ENCODE results near the gene FXR2. TPM values are rescaled to one million over a fixed set of nuclear protein-coding genes. Genes with fewer than 3 reads are reported as not detected.
A peak's percentile ranks its signal among the peaks of the same experiment; 100 is the strongest.

Gene FXR2
- 19.3 TPM for total RNA-seq

DNA sequence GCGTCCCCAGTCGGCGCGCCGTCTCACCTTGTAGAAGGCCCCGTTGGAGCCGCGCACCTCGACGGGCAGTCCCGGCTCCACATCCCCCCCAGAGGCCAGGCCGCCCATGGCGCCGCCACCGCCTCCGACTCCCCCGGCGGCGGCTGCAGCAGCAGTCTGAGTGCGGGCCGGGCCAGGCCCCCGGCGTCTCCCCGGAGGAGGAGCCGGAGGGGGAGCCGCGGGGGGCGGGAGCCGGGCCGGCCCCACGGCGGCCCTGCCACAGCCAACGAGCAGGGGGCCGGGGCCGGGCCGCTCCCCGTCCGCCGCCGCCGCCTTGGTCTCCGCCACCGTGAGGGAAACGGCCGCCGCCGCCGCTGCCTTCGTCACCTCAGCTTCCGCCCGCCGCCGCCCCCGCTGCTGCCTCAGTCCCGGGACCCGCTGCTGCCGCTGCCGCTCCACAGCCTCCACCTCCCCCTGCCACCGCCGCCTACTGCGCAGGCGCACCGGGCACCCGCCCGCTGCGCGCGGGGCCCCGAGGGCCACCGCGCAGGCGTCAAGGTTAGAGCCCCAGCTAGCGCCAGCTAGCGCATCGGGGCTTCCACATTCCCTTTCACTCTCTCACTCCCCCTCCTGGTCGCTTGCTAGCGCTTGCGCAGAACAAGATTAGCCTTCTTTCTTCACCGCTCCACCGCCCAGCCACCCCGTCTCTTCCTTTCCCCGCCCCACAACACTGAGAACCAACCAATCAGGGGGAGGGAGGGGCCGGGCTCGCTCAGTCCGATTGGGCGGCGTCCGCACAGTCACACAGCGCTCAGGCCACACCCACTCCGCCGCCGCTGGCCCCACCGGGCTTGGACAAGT, at the start of gene FXR2:
FXR2 (minus strand) TSS at position 473 of the 840 bp plus-strand sequence; CDS start at position 108, 365 bp downstream.
- Histone ChIP-seq H3K27ac (peak within 1 kb of the TSS; percentile 85 to 89), H3K4me3 (peak within 1 kb of the TSS; percentile 91 to 97), H3K9me3 (no peaks in the 10 kb centered on the region), H3K36me3 (no peaks in the 10 kb centered on the region), H3K27me3 (no peaks in the 10 kb centered on the region), H3K4me1 (peaks cover 0 to 26% of the 10 kb centered on the region in 2 donors)
- peak; percentile 98 to 100 for DNase-seq (ENCODE audit: low spot score in 2 of 2)
- TF ChIP-seq, protein P1, sequence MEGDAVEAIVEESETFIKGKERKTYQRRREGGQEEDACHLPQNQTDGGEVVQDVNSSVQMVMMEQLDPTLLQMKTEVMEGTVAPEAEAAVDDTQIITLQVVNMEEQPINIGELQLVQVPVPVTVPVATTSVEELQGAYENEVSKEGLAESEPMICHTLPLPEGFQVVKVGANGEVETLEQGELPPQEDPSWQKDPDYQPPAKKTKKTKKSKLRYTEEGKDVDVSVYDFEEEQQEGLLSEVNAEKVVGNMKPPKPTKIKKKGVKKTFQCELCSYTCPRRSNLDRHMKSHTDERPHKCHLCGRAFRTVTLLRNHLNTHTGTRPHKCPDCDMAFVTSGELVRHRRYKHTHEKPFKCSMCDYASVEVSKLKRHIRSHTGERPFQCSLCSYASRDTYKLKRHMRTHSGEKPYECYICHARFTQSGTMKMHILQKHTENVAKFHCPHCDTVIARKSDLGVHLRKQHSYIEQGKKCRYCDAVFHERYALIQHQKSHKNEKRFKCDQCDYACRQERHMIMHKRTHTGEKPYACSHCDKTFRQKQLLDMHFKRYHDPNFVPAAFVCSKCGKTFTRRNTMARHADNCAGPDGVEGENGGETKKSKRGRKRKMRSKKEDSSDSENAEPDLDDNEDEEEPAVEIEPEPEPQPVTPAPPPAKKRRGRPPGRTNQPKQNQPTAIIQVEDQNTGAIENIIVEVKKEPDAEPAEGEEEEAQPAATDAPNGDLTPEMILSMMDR (IDR thresholded peaks at IDR 0.05), result peak; percentile 61 to 67 (median 62)
- intact Hi-C loops (cut with DNase I), result loop anchor here (1.0 to 10.0 kb wide), 7 partner anchors 13 to 264 kb away; partner anchors contain the start of genes POLR2A, SAT2 and WRAP53

DNA sequence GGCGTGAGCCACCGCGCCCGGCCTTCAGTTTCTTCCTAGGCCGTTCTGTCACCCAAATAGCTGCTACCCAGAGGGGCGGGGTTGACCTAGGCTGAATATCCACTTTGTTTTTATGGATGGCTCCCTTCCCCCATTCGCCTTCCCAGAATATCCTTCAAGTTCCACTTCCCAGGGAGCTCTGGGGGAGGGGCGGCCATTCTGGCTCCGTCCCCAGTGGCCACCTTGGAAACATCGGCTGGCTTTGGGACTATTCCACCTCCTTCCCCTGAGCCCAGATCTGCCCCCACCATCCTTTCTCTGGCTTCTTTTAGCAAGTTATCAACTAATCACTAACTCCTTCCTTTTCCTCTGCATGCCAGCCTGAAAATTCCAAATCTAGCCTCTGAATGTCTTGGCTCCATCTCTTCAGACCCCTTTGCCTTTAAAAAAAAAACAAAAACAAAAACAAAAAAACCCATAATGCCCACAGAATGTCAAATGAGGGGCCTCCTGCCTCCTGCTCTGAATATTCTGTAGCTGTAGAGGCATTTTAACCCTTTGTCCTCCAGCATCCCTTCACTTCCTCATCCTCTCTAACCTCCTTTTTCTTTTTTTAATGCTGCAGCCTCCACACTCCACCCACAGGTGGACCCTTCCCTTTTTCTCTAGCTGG, 42.4 kb upstream of the FXR2 start:
- no peaks in the 10 kb centered on the region for H3K9me3 ChIP-seq
- TF ChIP-seq, protein P1 (IDR thresholded peaks at IDR 0.05), result no peak

DNA sequence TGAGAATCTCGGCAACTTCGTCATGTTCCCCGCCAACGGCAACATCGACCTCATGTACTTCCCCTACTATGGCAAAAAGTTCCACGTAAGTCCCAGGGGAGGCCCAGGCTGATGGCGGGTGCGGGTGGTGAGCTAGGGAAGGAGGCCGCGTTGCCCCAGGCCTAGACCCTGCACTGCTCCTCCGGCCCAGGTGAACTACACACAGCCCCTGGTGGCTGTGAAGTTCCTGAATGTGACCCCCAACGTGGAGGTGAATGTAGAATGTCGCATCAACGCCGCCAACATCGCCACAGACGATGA, 40.8 kb upstream of the FXR2 start:
- intact Hi-C loops (cut with DNase I), result no loop called here
- Histone ChIP-seq H3K9me3 (no peaks in the 10 kb centered on the region), H3K36me3 (no peaks in the 10 kb centered on the region), H3K4me3 (no peak overlapping the region), H3K4me1 (peaks cover 13 to 19% of the 10 kb centered on the region in 2 donors), H3K27me3 (peaks cover 13% of the 10 kb centered on the region), H3K27ac (no peak overlapping the region)
- DNase-seq (ENCODE audit: low spot score in 2 of 2), result no peak
- TF ChIP-seq, protein P1 (IDR thresholded peaks at IDR 0.05), result no peak

More for the DNA sequence above, 42.4 kb upstream of the FXR2 start:
- no peak overlapping the region for H3K4me3 ChIP-seq
- H3K36me3 ChIP-seq, result no peaks in the 10 kb centered on the region
- no peaks in the 10 kb centered on the region for H3K27me3 ChIP-seq
- intact Hi-C loops (cut with DNase I), result no loop called here
- no peak overlapping the region for H3K27ac ChIP-seq
- no peak for DNase-seq (ENCODE audit: low spot score in 2 of 2)
- peaks cover 0 to 6% of the 10 kb centered on the region in 2 donors for H3K4me1 ChIP-seq

DNA sequence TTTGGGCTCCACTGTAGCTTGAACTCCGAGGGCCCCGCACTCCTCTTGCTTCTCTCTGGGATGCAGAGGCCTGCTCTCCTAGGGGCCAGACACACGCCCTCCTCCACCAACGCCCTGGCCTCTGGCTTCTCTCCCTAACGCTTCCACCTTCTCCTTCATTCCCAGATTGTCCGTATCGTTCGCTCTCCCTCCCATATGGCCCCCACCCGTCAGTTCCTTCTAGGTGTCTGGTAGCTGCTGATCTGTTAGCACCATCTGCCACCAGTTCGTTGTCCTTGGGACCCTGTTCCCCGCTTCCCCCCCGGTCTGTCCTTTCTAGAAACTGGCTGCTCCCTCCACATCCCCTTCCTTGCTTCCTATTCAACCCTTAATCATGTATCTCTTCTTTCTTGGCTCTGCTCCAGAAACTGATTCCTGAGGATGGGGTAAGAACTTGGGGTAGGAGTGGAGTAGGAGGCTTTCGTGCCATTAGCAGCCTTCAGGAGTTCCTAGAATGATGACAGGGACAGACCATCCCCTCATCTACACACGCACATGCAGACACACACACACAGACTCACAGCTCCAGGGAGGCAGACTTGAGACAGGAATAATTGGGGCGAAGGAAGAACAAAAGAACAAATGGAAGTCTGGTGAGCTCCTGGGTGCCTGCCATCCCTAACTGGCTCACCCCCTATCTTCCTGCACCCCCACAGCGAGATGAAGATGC, 40.3 kb upstream of the FXR2 start:
- TF ChIP-seq, protein P1 (IDR thresholded peaks at IDR 0.05), result no peak
- intact Hi-C loops (cut with DNase I), result no loop called here

DNA sequence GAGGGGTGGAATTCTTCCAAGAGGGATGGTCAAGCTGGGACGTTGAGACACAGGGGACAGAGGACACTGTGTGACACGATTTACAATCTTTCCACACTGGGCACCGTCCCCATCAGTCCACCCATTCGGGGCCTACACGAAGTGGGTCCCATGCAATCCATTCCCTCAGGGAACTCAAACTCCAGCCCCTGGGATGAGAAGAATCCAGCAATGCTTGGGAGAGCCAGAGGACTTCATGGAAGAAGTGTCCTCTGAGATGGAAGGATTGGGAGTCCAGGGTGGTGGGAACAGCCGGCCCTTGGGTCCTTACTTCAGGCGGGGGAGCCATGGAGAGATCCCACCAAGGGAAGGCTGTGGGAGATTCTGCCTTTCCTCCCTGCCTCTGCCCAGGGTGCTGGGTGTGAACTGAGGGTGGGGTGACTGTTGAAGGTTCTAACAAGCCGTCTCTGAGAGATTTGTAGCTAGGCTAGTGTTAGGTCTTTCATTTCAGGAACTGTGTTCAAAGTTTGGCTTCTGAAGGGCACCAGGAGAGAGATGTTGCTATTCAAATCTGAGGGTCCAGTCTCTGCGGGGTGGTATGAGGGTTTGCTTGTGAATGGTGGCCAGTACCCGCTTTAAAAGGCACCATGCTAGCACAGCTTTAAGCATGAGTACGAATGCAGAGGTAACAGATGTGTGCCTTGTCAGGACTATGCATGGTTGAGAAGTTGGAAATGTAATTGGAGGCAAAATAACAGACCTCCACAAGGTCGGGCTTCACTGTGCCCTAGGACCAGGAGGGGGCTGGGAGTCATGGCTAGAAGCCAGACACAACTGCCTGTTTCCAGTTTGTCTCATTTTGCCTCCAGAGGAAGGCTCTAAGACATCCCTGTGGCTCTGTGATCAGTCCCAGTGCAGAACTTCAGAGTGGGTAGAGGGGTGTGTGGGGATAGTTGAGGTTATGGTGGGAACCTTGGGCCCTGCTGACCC, 38.0 kb upstream of the FXR2 start:
- no peak overlapping the region for H3K4me3 ChIP-seq
- H3K4me1 ChIP-seq, result peaks cover 13 to 22% of the 10 kb centered on the region in 2 donors
- intact Hi-C loops (cut with DNase I), result no loop called here
- no peak for DNase-seq (ENCODE audit: low spot score in 2 of 2)
- H3K36me3 ChIP-seq, result no peaks in the 10 kb centered on the region
- peaks cover 14% of the 10 kb centered on the region for H3K27me3 ChIP-seq
- TF ChIP-seq, protein P1 (IDR thresholded peaks at IDR 0.05), result no peak
- no peaks in the 10 kb centered on the region for H3K9me3 ChIP-seq
- no peak overlapping the region for H3K27ac ChIP-seq

More for the DNA sequence above, 40.3 kb upstream of the FXR2 start:
- peaks cover 14% of the 10 kb centered on the region for H3K27me3 ChIP-seq
- H3K36me3 ChIP-seq, result no peaks in the 10 kb centered on the region
- H3K4me3 ChIP-seq, result no peak overlapping the region
- H3K4me1 ChIP-seq, result peaks cover 13 to 22% of the 10 kb centered on the region in 2 donors
- no peak for DNase-seq (ENCODE audit: low spot score in 2 of 2)
- H3K9me3 ChIP-seq, result no peaks in the 10 kb centered on the region
- no peak overlapping the region for H3K27ac ChIP-seq

Data from ascending aorta (tissue), 2 donors.